NCI-H146 treated with DMSO at 0.1 percent for 48 hours (cell line): Measurements from ENCODE around the gene TSPO.
"Not testable (repeated sequence)": the region's sequence is repeated elsewhere in the genome, so short reads cannot be mapped to it uniquely, and the experiment has no call there.

ENCODE experiments used
- DNase-seq: peaks from one replicate; lab custom pipeline; 2025; ENCODE audit not compliant: unreplicated experiment; lab: John Stamatoyannopoulos, UW

TSPO gene

DNA sequence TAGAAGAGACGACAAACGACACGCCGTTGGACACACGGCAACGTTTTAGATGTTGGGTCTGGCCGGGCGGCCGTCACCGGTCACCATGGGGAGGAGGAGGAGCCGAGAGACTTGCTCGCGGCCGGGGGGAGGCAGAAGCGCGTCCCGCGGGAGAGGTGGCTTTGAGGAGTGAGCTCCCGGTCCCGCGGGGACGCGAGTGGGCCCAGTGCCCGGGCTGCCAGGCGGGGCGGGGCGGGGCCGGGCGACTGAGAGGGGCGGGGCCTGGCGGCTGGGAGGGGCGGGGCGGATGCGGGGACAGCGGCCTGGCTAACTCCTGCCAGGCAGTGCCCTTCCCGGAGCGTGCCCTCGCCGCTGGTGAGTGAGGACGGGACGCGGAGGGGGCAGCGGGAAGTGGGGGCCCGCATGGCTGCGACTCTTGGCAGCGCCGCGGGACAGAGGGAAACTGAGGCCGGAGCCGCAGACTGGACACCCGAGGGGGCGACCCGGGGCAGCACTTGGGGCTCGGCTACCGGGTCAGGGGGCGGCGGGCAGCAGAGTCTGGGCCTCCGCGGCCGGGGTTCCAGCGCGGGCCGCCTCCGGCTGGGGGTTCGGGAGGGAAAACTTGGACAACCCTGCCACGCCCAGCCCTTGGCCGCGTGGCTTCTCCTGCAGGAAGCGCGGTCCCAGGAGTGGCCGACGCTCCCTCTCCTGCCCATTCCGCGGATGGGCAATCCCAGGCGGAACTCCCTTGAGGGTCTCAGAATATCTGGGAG lies at the start of gene TSPO:
Gene TSPO (plus strand): TSS at position 309 of the 752 bp plus-strand sequence. CDS start 7,680 bp downstream, outside the sequence.
- no peak for DNase-seq

- DNase-seq = not testable (repeated sequence)
Observed at GRCh38 chr22:43104056-43104625, 47.2 kb upstream of the TSPO start.

DNA sequence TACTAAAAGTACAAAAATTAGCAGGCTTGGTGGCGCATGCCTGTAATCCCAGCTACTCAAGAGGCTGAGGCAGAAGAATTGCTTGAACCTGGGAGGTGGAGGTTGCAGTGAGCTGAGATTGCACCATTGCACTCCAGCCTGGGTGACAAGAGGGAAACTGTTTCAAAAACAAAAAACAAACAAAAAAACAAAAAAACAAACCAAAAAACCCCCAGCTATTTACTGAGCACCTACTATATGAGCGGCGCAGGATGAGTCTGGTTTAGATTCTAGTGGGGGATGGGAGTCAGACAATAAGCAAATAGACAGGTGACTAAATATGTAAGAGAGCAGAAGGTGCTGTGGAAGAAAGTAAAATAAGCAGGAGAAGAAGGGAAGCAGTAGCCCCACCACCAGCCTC lies 46.4 kb upstream of the TSPO start:
- not testable (repeated sequence) for DNase-seq

DNA sequence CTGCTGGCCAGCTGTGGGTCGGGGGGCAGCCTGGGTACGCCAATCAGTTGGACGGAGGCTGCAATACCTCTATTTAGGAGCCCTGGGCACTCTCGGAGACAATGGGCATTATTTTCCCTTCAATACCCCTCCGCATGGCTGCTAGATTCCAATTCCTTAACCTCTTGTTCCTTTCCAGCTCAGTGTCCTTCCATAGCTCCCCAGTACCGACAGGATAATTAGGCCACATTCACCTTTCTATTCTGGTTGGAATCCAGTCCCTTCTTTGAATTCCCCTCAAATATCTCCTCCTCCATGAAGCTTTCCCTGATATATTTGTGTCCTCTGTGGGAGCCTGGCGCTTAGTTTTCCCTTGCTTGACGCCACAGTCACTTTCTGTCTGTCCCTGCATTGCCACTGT lies 45.1 kb upstream of the TSPO start:
- no peak for DNase-seq

- no peak for DNase-seq
Observed at GRCh38 chr22:43109511-43109910, 41.8 kb upstream of the TSPO start.

DNA sequence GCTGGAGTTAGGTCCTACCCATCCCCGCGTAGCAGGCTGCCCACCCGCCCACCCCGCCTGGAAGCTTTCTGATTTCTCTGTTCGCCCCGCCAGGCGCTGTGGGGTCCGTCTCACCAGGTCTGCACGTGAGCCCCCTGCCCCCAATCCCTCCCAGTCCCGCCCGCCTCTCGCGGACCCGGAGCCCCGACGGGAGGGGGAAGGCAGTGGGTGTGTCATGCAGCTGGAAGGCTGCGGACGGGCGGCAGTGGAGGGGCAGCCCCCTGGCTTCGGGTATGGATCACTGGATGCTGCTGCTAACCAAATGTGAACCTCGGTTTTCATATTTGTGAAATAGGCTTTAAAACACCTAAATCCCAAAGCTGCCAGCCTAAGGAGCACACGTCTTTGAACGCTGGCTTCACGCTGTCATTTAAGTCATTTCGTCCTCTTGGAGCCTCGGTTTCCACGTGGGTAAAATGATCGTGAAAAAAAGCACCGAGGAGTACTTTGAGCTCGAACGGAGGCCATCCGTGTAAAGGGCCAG lies 41.4 kb upstream of the TSPO start:
- no peak for DNase-seq

- DNase-seq = peak; percentile 3
Observed at GRCh38 chr22:43110444-43110926, 40.9 kb upstream of the TSPO start, which contains the start of gene BIK. Gene BIK (plus strand): TSS chr22:43110750. CDS start chr22:43124023, 13,273 bp downstream.

GRCh38 chr22:43110927-43111623 lies 40.3 kb upstream of the TSPO start:
- DNase-seq = no peak

GRCh38 chr22:43113526-43114251 lies 37.7 kb upstream of the TSPO start:
- no peak for DNase-seq

GRCh38 chr22:43114958-43115357 lies 36.4 kb upstream of the TSPO start:
- no peak for DNase-seq

- DNase-seq = no peak
Observed at GRCh38 chr22:43116932-43117331, 34.4 kb upstream of the TSPO start.

DNA sequence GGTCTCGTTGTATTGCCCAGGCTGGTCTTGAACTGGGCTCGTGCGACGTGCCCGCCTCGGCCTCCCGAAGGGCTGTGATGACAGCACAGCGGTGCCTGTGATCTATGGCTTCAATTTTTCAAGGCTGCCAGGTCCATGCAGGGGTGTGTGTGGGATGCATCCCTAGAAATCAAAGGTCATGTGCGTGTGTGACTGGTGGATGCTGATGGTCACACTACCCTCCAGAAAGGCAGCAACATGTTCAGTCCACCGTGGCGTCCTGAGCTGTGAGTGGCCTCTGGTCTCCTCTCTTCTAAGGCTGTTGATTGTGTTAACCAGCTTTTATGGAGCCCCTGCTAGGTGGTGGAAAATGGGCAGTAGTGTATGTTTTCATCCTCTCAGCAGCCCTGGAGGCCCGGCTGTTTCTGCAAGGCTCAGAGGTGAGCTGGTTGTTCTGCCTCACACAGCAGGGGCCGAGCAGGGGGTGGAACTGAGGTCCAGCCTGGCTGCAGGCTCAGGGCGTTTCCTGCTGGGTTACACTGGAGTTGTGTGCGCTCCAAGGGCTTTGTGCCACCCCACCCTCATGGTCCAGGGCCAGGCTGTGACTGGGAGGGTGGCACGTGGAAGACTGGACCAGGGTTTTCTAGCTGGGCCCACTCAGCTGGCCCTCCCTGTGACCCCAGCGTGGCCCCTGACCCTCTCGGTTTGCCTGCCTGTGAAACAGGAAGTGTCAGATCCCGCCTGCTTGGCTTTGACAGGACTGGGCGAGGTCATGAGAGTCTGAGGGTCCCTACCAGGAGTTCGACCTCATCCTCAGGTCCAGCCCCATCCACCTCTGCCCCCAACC lies 33.1 kb upstream of the TSPO start:
- no peak for DNase-seq

GRCh38 chr22:43118953-43119458 lies 32.4 kb upstream of the TSPO start:
- DNase-seq = no peak

GRCh38 chr22:43126501-43127165 lies 24.7 kb upstream of the TSPO start:
- DNase-seq = no peak

DNA sequence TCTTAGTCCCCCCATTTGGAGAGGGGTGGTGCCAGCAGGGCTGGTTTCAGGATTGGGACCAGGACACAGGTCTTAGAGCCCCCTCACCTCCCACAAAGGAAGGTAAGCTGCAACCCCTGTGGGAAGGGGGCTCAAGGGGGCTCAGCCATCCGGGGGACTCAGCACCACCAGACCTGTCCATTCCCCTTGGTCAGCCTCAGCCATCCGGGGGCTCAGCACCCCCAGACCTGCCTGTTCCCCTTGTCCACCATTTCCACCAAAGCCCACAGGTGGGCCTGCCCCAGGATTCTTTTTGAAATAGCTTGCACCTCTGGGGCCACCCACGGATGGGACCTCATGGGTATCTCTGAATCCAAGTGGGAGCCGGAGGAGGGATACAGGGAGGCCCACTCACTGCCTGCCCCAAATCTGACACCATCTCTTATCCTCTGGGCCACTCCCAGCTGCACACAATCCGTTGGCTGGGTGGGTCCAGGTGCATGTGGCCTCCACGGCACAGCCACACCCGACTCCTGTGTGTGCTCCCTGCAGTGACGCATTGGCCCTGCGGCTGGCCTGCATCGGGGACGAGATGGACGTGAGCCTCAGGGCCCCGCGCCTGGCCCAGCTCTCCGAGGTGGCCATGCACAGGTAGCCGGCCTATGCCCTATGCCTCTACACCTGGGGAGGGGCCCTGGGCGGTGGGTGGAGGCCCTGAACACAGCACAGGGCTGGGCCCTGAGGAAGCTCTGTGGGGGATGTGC lies 24.0 kb upstream of the TSPO start:
- no peak for DNase-seq

DNA sequence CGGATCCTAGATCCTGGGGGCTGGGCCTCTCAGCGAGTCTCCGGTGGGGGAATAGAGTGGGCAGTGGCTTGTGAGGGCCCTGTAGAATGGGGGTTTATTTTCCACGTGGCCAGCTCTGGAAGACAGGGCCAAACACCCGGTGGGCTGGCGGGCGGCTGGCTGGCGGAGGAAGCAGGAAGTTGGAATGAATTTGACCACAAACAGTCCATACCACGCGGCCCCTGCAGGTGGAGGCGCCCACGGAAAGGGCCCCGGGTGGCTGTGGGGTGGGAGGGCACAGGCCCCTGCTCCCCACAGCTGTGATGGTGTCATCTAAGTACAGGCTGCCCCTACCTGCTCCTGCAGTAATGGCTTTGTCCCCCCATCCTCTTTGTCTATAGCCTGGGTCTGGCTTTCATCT lies 23.2 kb upstream of the TSPO start:
- DNase-seq = no peak

DNA sequence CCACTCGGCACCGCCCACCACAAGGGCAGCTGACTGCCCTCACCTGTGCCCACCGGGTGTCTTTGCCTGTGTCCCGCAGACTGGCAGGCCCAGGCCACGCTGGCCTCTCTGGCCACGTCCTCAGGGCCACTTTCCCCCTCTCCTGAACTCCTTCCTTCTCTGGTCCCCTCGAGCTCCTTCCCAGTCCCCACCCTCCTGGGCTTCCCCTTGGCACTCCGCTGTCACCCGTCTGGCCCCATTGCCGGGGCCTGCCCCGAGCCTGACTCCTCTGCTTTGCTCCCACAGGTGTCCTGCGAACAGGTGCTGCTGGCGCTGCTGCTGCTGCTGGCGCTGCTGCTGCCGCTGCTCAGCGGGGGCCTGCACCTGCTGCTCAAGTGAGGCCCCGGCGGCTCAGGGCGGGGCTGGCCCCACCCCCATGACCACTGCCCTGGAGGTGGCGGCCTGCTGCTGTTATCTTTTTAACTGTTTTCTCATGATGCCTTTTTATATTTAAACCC lies 22.4 kb upstream of the TSPO start:
- DNase-seq = peak; percentile 47
